Fibroblast of skin of scalp (primary cell): ENCODE measurements around the gene COL20A1. TPM values are rescaled to one million over a fixed set of nuclear protein-coding genes. Genes with fewer than 3 reads are reported as not detected.

Experiments
- DNase-seq: peaks from one replicate; pipeline ENCODE4 v3.0.0-alpha.2; 2013
- polyA plus RNA-seq, 2 experiments: library from polyadenylated mRNA; unstranded; fragments of 120-200 nt; gene quantifications; one replicate each; pipeline ENCODE4 v1.2.1, GENCODE V29; 2013; ENCODE audit not compliant: insufficient read length in 2 of 2

Gene COL20A1
- not detected for polyA plus RNA-seq (2013, experiment 1 of 2; ENCODE audit: insufficient read length)
- polyA plus RNA-seq (2013, experiment 2 of 2; ENCODE audit: insufficient read length): 0.57 TPM

DNA sequence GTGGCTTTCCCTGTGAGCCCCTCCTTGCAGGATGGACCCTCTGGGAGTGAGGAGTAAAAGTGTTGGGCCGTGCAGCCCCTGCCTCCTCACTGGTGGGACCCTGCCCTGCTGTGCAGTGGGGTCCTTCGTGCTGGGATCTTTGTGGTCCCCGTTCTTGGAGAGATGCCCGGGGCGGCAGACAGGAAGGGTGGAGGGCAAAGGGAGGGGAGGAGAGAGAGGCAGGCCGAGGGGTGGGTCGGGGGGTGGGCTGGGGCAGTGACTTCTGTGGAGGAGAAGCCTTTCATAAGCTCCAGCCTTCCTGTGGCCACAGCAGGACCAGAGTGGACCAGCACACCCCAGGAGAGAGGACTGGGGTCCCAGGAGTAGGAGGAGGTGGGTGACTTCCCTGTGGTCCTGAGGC is at the start of gene COL20A1:
COL20A1 (plus strand) TSS at position 283 of the 400 bp plus-strand sequence. CDS start 1,922 bp downstream, outside the sequence.
- no peak for DNase-seq

GRCh38 chr20:63243604-63244247 is 49.3 kb upstream of the COL20A1 start:
- no peak for DNase-seq

- no peak for DNase-seq
These were observed 48.5 kb upstream of the COL20A1 start for GRCh38 chr20:63244468-63244867.

GRCh38 chr20:63246490-63247288 is 46.3 kb upstream of the COL20A1 start:
- no peak for DNase-seq

DNA sequence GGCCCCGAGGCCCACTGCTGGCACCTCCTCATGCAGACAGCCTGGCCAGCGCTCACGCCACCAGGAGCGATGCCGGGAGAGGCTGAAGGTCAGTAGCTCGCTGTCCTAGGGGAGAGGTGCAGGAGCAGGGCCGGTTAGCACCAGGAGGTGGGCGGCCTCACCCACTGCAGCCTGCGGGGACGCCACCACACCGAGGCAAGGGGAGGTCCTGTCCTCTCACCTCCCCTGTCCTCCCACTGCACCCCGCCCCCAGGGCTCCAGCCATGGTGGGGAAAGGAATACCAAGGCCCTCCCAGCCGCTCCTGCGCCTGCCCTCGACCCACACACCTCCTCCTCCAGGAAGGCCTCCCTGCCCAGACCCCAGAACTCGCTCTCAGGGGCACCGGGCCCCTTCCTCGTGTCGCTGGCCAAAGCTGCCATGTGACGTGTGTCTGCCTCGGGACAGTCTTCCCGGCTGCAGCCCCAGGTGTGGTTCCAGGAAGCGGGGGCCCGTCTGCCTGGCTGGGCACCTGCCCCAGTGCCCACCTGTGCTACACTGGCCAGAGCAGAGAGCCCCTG is 45.2 kb upstream of the COL20A1 start:
- DNase-seq: no peak

DNA sequence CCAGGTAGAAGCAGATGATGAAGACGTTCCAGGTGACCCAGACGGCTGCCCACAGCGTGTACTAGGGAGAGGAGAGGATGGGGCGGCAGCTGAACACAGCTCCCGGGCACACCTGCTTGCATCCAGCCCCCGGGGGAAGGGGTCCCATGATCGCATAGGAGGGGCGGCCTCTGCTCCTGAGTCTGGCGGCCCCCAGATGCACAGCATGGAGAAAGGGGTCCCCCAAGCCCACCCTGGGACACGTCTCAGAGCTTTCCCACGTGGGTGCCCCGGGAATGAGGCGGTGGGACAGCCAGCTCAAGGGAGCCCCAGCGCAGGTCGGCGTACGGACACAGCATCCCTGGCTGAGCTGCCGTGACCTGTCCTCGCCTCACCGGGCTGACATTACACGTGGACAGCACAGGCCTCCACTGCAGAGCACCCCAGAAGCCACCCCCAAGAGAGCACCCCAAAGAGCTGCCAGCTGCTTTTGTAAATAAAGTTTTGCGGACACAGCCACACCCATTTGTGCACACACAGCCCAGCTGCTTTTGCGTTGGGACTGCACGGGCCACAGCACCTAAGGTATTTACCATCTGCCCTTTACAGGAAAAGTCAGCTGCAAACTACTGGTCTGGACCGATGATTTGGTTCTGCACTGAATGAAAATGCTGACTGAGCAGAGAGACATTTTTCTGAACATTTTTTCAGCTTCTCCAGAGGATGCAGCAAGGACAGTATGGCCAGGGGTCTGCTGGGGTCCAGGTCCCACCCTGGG is 44.0 kb upstream of the COL20A1 start:
- DNase-seq: no peak

DNA sequence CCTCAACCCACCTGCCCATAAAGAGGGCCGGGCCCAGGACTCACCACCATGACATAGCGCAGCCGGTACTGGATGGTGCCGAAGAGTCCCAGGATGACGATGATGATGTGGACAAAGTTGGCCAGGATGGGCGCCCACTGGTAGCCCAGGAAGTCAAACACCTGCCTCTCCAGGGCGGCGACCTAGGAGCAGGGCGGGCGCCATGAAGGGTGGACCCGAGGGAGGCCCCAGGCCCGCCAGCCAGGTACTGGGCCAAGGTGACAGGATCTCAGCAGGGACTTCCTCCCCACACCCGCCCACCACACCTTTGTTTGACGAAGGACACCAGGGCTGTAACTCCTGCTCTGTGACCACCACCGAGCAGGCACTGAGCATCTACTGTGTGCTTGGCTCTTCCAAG is 43.1 kb upstream of the COL20A1 start:
- DNase-seq: no peak

DNA sequence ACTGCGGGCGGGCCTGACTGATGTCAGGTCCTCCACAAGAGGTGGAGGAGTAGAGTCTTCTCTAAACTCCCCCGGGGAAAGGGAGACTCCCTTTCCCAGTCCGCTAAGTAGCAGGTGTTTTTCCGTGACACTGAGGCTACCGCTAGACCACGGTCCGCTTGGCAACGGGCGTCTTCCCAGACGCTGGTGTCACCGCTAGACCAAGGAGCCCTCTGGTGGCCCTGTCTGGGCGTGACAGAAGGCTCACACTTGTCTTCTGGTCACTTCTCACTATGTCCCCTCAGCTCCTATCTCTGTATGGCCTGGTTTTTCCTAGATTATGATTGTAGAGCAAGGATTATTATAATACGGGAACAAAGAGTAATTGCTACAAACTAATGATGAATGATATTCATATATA is 41.6 kb upstream of the COL20A1 start:
- peak; percentile 15 for DNase-seq

- no peak for DNase-seq
These were observed 40.7 kb upstream of the COL20A1 start for GRCh38 chr20:63252284-63252711.

- DNase-seq: no peak
These were observed 39.9 kb upstream of the COL20A1 start for GRCh38 chr20:63253065-63253437.

GRCh38 chr20:63253438-63254231 is 39.4 kb upstream of the COL20A1 start:
- no peak for DNase-seq

- DNase-seq: no peak
These were observed 38.8 kb upstream of the COL20A1 start, which contains the start of gene NKAIN4 for GRCh38 chr20:63254232-63254605. NKAIN4 (minus strand) TSS chr20:63254463; CDS start chr20:63254450, 13 bp downstream.

GRCh38 chr20:63254606-63255384 is 38.2 kb upstream of the COL20A1 start:
- no peak for DNase-seq

DNA sequence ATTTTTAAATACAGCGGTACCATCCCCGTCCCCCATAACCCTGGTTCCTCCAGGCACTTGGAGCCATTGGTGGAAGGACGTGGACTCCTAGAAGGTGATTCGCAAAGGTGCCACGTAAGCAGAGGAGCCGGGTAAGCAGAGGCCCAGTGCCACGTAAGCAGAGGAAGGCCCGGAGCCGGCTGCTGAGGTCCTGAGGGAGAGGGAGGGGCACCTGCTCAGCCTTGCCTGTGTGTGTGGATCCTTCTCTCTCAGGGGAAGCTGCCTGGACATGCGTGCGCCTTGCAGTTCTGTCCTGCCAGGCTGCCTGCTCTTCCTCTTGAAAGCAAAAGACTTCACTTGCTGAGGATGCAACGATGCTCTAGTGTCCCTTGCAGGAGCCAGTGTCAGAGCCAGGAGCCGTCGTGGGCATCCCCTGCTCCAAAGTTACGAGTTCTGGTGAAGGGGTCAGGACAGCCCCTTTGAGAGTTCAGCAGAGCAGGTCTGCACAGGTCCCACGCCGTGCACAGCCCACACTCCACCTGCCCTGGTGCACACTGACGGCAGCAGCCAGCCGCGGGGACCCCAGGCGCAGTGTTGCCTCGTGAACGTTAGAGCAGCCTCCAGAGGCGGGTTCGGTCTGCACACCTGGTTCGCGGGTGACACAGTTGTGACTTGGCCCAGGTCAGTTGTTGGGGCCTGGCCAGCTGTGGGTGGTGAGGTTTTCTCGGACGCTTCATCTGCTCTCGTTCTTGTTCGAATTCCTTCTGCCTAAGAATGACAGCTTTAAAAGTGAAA is 36.9 kb upstream of the COL20A1 start:
- no peak for DNase-seq

DNA sequence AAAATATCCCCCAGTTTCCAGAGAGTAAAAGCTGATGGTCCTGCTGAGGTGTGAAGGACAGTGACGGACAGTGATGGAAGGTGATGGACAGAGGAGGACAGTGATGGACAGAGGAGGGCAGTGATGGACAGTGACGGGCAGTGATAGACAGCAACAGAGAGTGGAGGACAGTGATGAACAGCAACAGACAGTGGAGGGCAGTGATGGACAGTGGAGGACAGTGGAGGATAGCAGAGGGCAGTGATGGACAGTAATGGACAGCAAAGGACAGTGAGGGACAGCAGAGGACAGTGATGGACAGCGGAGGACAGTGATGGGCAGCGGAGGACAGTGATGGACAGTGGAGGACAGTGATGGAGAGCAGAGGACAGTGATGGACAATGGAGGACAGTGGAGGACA is 36.0 kb upstream of the COL20A1 start:
- DNase-seq: no peak

DNA sequence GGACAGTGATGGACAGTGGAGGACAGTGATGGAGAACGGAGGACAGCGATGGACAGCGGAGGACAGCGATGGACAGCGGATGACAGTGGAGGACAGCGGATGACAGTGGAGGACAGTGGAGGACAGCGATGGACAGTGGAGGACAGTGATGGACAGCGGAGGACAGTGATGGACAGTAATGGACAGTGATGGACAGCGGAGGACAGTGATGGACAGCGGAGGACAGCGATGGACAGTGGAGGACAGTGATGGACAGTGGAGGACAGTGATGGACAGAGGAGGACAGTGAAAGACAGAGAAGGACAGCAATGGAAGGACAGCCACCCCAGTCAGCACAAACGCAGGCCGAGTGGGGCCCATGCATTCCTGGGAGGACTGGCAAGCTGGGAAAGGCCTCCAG is 35.4 kb upstream of the COL20A1 start:
- no peak for DNase-seq

- peak; percentile 35 for DNase-seq
These were observed 34.2 kb upstream of the COL20A1 start for GRCh38 chr20:63258781-63259180.

DNA sequence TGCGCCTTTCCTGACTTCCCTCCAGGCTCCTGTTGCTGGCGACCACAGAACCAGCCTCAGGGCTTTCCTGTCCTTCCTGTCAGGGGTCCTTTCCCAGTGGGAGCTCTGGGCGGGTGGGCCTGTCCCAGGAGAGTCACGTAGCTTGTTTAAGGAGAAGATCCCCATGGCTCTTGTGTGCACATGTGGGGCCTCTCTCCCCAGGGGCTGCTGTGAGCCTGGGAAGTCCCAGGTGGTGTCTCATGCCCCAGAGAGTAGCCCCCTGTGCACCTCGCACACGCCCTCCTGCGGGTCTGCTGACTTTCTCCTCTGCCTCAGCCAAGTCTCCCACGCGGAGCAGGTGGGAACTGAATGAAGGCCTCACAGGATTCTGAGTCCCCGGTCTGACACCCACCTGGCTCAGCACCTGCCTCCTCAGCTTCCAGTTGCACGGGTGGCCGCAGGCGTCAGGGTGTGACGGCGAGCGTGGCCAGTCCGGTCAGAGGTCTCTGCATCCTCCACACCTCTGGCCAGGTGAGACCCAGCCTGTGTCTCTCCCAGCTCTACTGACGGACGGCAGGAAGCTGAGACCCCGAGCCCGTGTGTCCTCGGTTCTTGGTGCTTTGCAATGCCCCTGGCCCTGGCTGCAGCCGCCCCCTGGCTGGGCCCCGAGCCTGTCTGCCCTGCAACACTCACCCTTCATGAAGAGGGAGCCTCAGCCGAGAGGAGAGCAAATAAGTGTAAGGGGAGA is 33.1 kb upstream of the COL20A1 start:
- no peak for DNase-seq

DNA sequence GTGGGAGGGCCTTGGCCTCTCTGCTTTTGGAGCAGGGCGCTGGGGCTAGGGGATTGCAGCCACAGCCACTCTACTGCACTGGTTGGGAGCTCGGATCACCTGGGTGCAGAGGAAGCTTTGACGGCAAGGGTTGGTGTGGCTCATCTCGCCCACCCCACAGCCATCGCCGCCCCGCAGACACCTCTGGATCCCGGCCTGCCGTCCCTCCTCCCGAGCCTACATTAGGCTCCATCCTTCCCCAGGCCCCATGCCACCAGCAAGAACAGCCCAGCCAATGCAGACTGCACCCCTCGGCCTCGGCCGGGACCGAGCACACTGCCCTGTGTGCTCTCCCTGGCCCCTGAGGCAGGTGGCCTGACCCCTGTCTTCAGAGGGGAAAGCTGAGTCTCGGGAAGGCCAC is 32.5 kb upstream of the COL20A1 start:
- DNase-seq: no peak
